B cell (primary cell): ENCODE results near the gene FLAD1. TPM values are rescaled to one million over a fixed set of nuclear protein-coding genes. Genes with fewer than 3 reads are reported as not detected.

Experiments used
- ATAC-seq: fragments of 200-7000 bp; cut with Tn5 transposase; one replicate; pipeline ENCODE4 v1.10.0; 2021; ENCODE audit warnings: low read depth, mild to moderate bottlenecking, moderate number of reproducible peaks, moderate library complexity
- CTCF ChIA-PET: fragments of 350-600 bp; sonication (Branson Sonifier 250); formaldehyde crosslinking; loops from one replicate; lab custom pipeline; 2021; ENCODE audit warnings: antibody characterized with exemption, inconsistent platforms; lab: Charles Lee
- POLR2A ChIA-PET: fragments of 350-600 bp; sonication (Branson Sonifier 250); formaldehyde crosslinking; loops from one replicate; lab custom pipeline; 2021; ENCODE audit warnings: antibody characterized with exemption; lab: Charles Lee
- DNase-seq: peaks from one replicate; pipeline ENCODE4 v3.0.0; 2013
- H2AFZ ChIP-seq: 2 replicates; pipeline ENCODE4 v1.6.1; 2012; ENCODE audit warnings: mild to moderate bottlenecking, low read depth, low read length; ENCODE audit not compliant: insufficient read depth, poor library complexity, severe bottlenecking
- H3K27ac ChIP-seq, 2 donors: 1 replicate in 1 of 2; 2 replicates in 1 of 2; pipeline ENCODE4 v1.5.1; 2012 to 2013; ENCODE audit warnings: low read length in 2 of 2, mild to moderate bottlenecking in 2 of 2, moderate library complexity in 1 of 2
- H3K27me3 ChIP-seq, 4 experiments: fragments of 200-600 bp in 1 of 4; sonication (generic) in 1 of 4; replicated peaks in 1 of 4; 1 replicate in 2 of 4; 2 replicates in 2 of 4; pipeline versions ENCODE4 v1.6.1 to v1.7.0; 2013 to 2016; ENCODE audit warnings: low read length in 3 of 4, mild to moderate bottlenecking in 2 of 4, mixed read lengths in 1 of 4, moderate library complexity in 1 of 4; ENCODE audit not compliant: insufficient read depth in 4 of 4, control insufficient read depth in 3 of 4; ENCODE audit errors: control extremely low read depth in 1 of 4
- H3K36me3 ChIP-seq, 2 experiments: replicated peaks in 1 of 2; 1 replicate in 1 of 2; 2 replicates in 1 of 2; pipeline versions ENCODE4 v1.6.1 to v1.7.1; 2013; ENCODE audit warnings: low read length in 1 of 2; ENCODE audit not compliant: insufficient read depth in 2 of 2, control insufficient read depth in 1 of 2; ENCODE audit errors: control extremely low read depth in 1 of 2, extremely low read depth in 1 of 2
- H3K4me1 ChIP-seq, 2 donors: fragments of 200-600 bp in 1 of 2; sonication (generic) in 1 of 2; 1 replicate in 1 of 2; 2 replicates in 1 of 2; pipeline versions ENCODE4 v1.5.1 to v1.6.1; 2013 to 2017; ENCODE audit warnings: low read length in 2 of 2; ENCODE audit not compliant: control insufficient read depth in 2 of 2, insufficient read depth in 2 of 2
- H3K4me2 ChIP-seq: replicated peaks from 2 replicates; pipeline ENCODE3; 2012; ENCODE audit warnings: mild to moderate bottlenecking, low read depth, low read length; ENCODE audit not compliant: poor library complexity, severe bottlenecking
- H3K4me3 ChIP-seq, 5 experiments: fragments of 200-600 bp in 1 of 5; sonication (generic) in 1 of 5; 1 replicate in 3 of 5; 2 replicates in 2 of 5; pipeline versions ENCODE4 v1.5.1 to v1.7.0; 2011 to 2016; ENCODE audit warnings: low read length in 4 of 5, mild to moderate bottlenecking in 4 of 5, low read depth in 2 of 5, control low read depth in 1 of 5, moderate library complexity in 1 of 5; ENCODE audit not compliant: insufficient read depth in 1 of 5; ENCODE audit errors: control extremely low read depth in 1 of 5, extremely low read depth in 1 of 5
- H3K79me2 ChIP-seq: fragments of 200-600 bp; sonication (generic); one replicate; pipeline ENCODE4 v1.6.0; 2016; ENCODE audit warnings: low read length; ENCODE audit not compliant: control insufficient read depth, insufficient read depth
- H3K9ac ChIP-seq: fragments of 200-600 bp; sonication (generic); 2 replicates; pipeline ENCODE4 v1.6.1; 2017; ENCODE audit warnings: mild to moderate bottlenecking, low read length, moderate library complexity
- H3K9me3 ChIP-seq, 3 donors: one replicate each; pipeline versions ENCODE4 v1.6.1 to v1.7.1; 2013; ENCODE audit warnings: low read length in 2 of 3; ENCODE audit not compliant: control insufficient read depth in 2 of 3, insufficient read depth in 1 of 3; ENCODE audit errors: control extremely low read depth in 1 of 3
- H4K20me1 ChIP-seq: 2 replicates; pipeline ENCODE4 v1.6.0; 2012; ENCODE audit warnings: mild to moderate bottlenecking, low read length; ENCODE audit not compliant: insufficient read depth, control insufficient read depth, poor library complexity, severe bottlenecking
- H3K27ac Mint-ChIP-seq: one replicate; pipeline ENCODE4 v1.8.0; 2021; ENCODE audit warnings: mixed read lengths
- H3K27me3 Mint-ChIP-seq: one replicate; pipeline ENCODE4 v1.8.0; 2021; ENCODE audit warnings: mixed read lengths
- H3K4me1 Mint-ChIP-seq: one replicate; pipeline ENCODE4 v1.8.0; 2021; ENCODE audit warnings: mixed read lengths
- H3K4me3 Mint-ChIP-seq: one replicate; pipeline ENCODE4 v1.8.0; 2021; ENCODE audit warnings: mixed read lengths
- H3K9me3 Mint-ChIP-seq: one replicate; pipeline ENCODE4 v1.8.0; 2022; ENCODE audit warnings: mixed read lengths; ENCODE audit not compliant: insufficient read depth
- CTCF ChIP-seq: fragments of 200-600 bp; IDR thresholded peaks from one replicate; pipeline ENCODE4 v1.8.0; 2022; ENCODE audit warnings: antibody characterized with exemption, mild to moderate bottlenecking
- EZH2 ChIP-seq: IDR thresholded peaks from 2 replicates; pipeline ENCODE4 v1.6.1; 2012; ENCODE audit warnings: borderline replicate concordance, low read depth, mild to moderate bottlenecking, moderate library complexity, low read length; ENCODE audit not compliant: insufficient read depth, poor library complexity, severe bottlenecking
- WGBS: methylation state at CpG from one replicate; pipeline ENCODE4 v1.1.5; 2013; ENCODE audit warnings: missing lambda C conversion rate; ENCODE audit not compliant: insufficient coverage; 5-methylcytosine and 5-hydroxymethylcytosine counted together
- intact Hi-C: fragments of 100-400 bp; cut with micrococcal nuclease; formaldehyde crosslinking; loops from one replicate; pipeline ENCODE4 v1.10.0; 2022
- polyA plus RNA-seq: library from polyadenylated mRNA; depleted of rRNA; stranded (reverse); fragments of >200 nt; gene quantifications from 2 replicates; pipeline ENCODE4 v1.2.3, GENCODE V29; 2012
- total RNA-seq, 2 donors: library from RNA; stranded (reverse); fragments of 120-200 nt in 1 of 2; gene quantifications; 1 replicate in 1 of 2; 2 replicates in 1 of 2; pipeline versions ENCODE4 v1.2.3 to v1.2.4, GENCODE V29; 2013 to 2022

Gene FLAD1
- total and polyA plus RNA-seq, 2 donors (not counting 1 experiment from before 2014, with no cell fraction given) = 51.4 to 83.0 TPM

DNA sequence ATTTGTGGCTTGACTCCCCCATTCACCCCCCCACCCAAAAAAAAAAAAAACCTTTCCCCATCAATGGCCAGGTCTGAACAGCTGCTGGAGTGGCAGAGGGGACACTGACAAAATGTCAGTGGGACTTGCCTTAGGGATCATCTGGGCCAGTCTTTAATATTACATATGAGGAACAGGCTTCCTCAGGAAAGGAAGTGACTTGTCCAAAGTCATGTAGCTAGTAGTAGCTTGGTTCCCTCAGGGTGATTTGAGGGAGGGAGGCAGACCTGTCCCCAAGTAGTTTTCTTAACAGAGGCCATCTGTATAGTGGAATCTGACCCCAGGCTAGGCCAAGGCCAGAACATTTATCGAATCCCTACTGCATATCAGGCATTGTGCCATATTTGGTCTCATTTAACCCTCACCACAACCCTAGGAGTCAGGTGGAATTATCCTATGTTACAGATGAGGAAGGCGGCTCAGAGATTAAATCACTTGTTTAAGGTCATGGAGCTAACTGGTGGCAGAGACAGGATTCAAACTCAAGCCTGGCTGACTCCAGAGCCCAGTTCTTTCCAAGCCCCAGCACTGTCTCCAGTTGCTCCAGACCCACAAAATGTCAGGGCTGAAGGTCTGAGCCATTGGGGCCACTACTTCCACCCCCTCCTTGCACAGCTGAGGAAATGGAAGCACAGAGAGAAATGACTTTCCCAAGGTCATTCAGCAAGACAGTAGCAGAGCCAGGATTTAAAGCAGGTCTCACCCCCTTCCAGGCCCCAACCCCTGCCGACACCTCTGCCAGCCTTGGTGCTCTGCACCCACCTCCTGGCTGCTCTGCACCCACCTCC, 29.8 kb downstream of the FLAD1 start:
- ChIA-PET CTCF (interaction anchor here (0.5 to 17.4 kb wide), 4 partner anchors 13 to 49 kb away, joined by 3 to 295 read pairs (median 4); partner anchors contain the start of genes LENEP and ZBTB7B), POLR2A (interaction anchor here (0.6 to 6.0 kb wide), 4 partner anchors 11 to 56 kb away, joined by 3 to 74 read pairs (median 6); partner anchors contain the start of gene ZBTB7B)
- Mint-ChIP-seq H3K9me3 (no peaks in the 10 kb centered on the region), H3K4me1 (peaks cover 79% of the 10 kb centered on the region), H3K27me3 (no peaks in the 10 kb centered on the region), H3K27ac (peak overlapping the region; percentile 83), H3K4me3 (no peak overlapping the region)
- WGBS = no CpG with 5 or more reads among the region's 3 CpGs
- Histone ChIP-seq H3K79me2 (peaks cover 20% of the 10 kb centered on the region), H4K20me1 (peaks cover 18% of the 10 kb centered on the region), H3K9me3 (no peaks in the 10 kb centered on the region), H3K36me3 (peaks cover 0 to 29% of the 10 kb centered on the region in 2 experiments), H3K27ac (peak overlapping the region; percentile 6 to 48), H2AFZ (no peak overlapping the region), H3K27me3 (no peaks in the 10 kb centered on the region), H3K9ac (no peak overlapping the region), H3K4me1 (peaks cover 90 to 98% of the 10 kb centered on the region in 2 donors), H3K4me3 (no peak overlapping the region), H3K4me2 (peak overlapping the region; percentile 22)
- TF ChIP-seq CTCF (no peak), EZH2 (no peak)
- intact Hi-C loops = no loop called here
- ATAC-seq (no peak), DNase-seq (no peak)

- Histone ChIP-seq H3K27me3 (no peaks in the 10 kb centered on the region), H4K20me1 (peaks cover 14% of the 10 kb centered on the region), H2AFZ (no peak overlapping the region), H3K79me2 (peaks cover 13% of the 10 kb centered on the region), H3K4me3 (no peak overlapping the region), H3K4me2 (peak overlapping the region; percentile 22), H3K27ac (peak overlapping the region in 1 of 2 donors; percentile 26), H3K4me1 (peaks cover 90 to 98% of the 10 kb centered on the region in 2 donors), H3K9me3 (no peaks in the 10 kb centered on the region), H3K9ac (no peak overlapping the region), H3K36me3 (peaks cover 0 to 29% of the 10 kb centered on the region in 2 experiments)
- Mint-ChIP-seq H3K4me1 (peaks cover 78% of the 10 kb centered on the region), H3K4me3 (no peak overlapping the region), H3K27ac (peak overlapping the region; percentile 89), H3K27me3 (no peaks in the 10 kb centered on the region), H3K9me3 (no peaks in the 10 kb centered on the region)
- TF ChIP-seq CTCF (no peak), EZH2 (no peak)
- intact Hi-C loops = no loop called here
- ChIA-PET POLR2A (interaction anchor here (0.6 to 6.0 kb wide), 5 partner anchors 12 to 65 kb away, joined by 3 to 74 read pairs (median 7); partner anchors contain the start of genes CKS1B, EFNA3 and ZBTB7B), CTCF (interaction anchor here (0.5 to 17.4 kb wide), 2 partner anchors 14 to 33 kb away, joined by 3 to 295 read pairs; partner anchors contain the start of genes LENEP and ZBTB7B)
- ATAC-seq = no peak
- WGBS = 13% methylated on average over 7 of the region's 8 CpGs
- no peak for DNase-seq
These were observed 30.5 kb downstream of the FLAD1 start for GRCh38 chr1:155013632-155014031.
